Fibroblast of pulmonary artery (primary cell): Measurements from ENCODE around the gene CACNA1C.
A peak's percentile ranks its signal among the peaks of the same experiment; 100 is the strongest.

Experiments used
- DNase-seq: peaks from one replicate; pipeline ENCODE4 v3.0.0-alpha.2; 2010; ENCODE audit warnings: low read depth
- H3K4me3 ChIP-seq: replicated peaks from 2 replicates; pipeline ENCODE4 v1.5.1; 2011; ENCODE audit warnings: low read depth, mild to moderate bottlenecking, control low read depth, low read length, moderate library complexity
- CTCF ChIP-seq: IDR thresholded peaks from 2 replicates; pipeline ENCODE4 v1.5.1; 2011; ENCODE audit warnings: mild to moderate bottlenecking, control low read depth, low read length, inconsistent platforms; ENCODE audit errors: missing control alignments

The CACNA1C gene

GRCh38 chr12:2333491-2334195 lies 280.9 kb downstream of the CACNA1C start:
- no peak overlapping the region for H3K4me3 ChIP-seq
- no peak for DNase-seq
- TF ChIP-seq CTCF = no peak

- TF ChIP-seq CTCF = no peak
- no peak for DNase-seq
- H3K4me3 ChIP-seq = no peak overlapping the region
Measured at GRCh38 chr12:2334271-2334670, 281.5 kb downstream of the CACNA1C start.

- no peak for DNase-seq
- H3K4me3 ChIP-seq = no peak overlapping the region
Measured at GRCh38 chr12:2334689-2335088, 281.9 kb downstream of the CACNA1C start.

GRCh38 chr12:2335109-2335508 lies 282.3 kb downstream of the CACNA1C start:
- no peak overlapping the region for H3K4me3 ChIP-seq
- no peak for DNase-seq
- TF ChIP-seq CTCF = no peak

More at GRCh38 chr12:2334689-2335088, 281.9 kb downstream of the CACNA1C start:
- TF ChIP-seq CTCF = no peak

GRCh38 chr12:2335513-2335912 lies 282.7 kb downstream of the CACNA1C start:
- no peak overlapping the region for H3K4me3 ChIP-seq
- no peak for TF ChIP-seq CTCF
- no peak for DNase-seq

- DNase-seq = no peak
- H3K4me3 ChIP-seq = no peak overlapping the region
- TF ChIP-seq CTCF = no peak
Measured at GRCh38 chr12:2335916-2336315, 283.1 kb downstream of the CACNA1C start.

- H3K4me3 ChIP-seq = no peak overlapping the region
- DNase-seq = peak; percentile 88
- no peak for TF ChIP-seq CTCF
Measured at GRCh38 chr12:2336409-2336829, 283.6 kb downstream of the CACNA1C start.
